HepG2 (cell line): ENCODE data around the gene CCDC69. TPM values are rescaled to one million over a fixed set of nuclear protein-coding genes. Genes with fewer than 3 reads are reported as not detected.

ENCODE experiments used
- ATAC-seq: fragments of 200-7000 bp; cut with Tn5 transposase; 3 replicates; pipeline ENCODE4 v1.9.1; 2020; ENCODE audit warnings: mild to moderate bottlenecking, moderate library complexity
- BruUV-seq: library from RNA; stranded (reverse); fragments of 400-500 nt; replicated peaks from 2 replicates; lab custom pipeline; 2021; lab: Mats Ljungman, UMichigan
- CTCF ChIA-PET: fragments of 300-600 bp; formaldehyde crosslinking; extraction: SDS; loops from one replicate; lab custom pipeline; 2021; ENCODE audit warnings: low total read pairs, inconsistent platforms, low intra/inter-chr PET ratio; lab: Yijun Ruan, JAX
- POLR2A ChIA-PET: fragments of 350-600 bp; sonication (Branson Sonifier 250); formaldehyde crosslinking; loops from one replicate; lab custom pipeline; 2020; ENCODE audit warnings: antibody characterized with exemption, inconsistent platforms; lab: Yijun Ruan, JAX
- DNase-seq: peaks from one replicate; pipeline ENCODE4 v3.0.0-alpha.2; 2015; ENCODE audit warnings: low spot score
- FAIRE-seq: peaks from 3 replicates; lab custom pipeline; 2011; peaks lifted over from hg19 to GRCh38; lab: Jason Lieb, UNC
- H2AFZ ChIP-seq: one replicate; pipeline ENCODE4 v1.6.1; 2011; ENCODE audit warnings: low read length, inconsistent platforms
- H3K27ac ChIP-seq: fragments of 300-600 bp; 3 replicates; pipeline ENCODE4 v1.8.0; 2011; ENCODE audit warnings: mixed run types, mild to moderate bottlenecking, mixed read lengths, low read length, inconsistent platforms; ENCODE audit not compliant: insufficient read depth; ENCODE audit errors: extremely low read length
- H3K27me3 ChIP-seq, 2 experiments: fragments of 200-600 bp in 1 of 2; 2 replicates in 1 of 2; 3 replicates in 1 of 2; pipeline versions ENCODE4 v1.6.0 to v1.8.0; 2011; ENCODE audit warnings: low read length in 2 of 2, mild to moderate bottlenecking in 2 of 2, moderate library complexity in 2 of 2, inconsistent platforms in 1 of 2; ENCODE audit not compliant: insufficient read depth in 2 of 2, control insufficient read depth in 1 of 2
- H3K36me3 ChIP-seq, 2 experiments: fragments of 200-600 bp in 1 of 2; replicated peaks in 1 of 2; 2 replicates in 1 of 2; 3 replicates in 1 of 2; pipeline versions ENCODE4 v1.5.1 to v1.8.0; 2011; ENCODE audit warnings: low read length in 2 of 2, inconsistent platforms in 1 of 2; ENCODE audit not compliant: insufficient read depth in 2 of 2, control insufficient read depth in 1 of 2
- H3K4me1 ChIP-seq: 2 replicates; pipeline ENCODE4 v1.5.1; 2012; ENCODE audit warnings: low read length, inconsistent platforms; ENCODE audit not compliant: insufficient read depth
- H3K4me2 ChIP-seq: 2 replicates; pipeline ENCODE4 v1.6.0; 2011; ENCODE audit warnings: low read depth, low read length, inconsistent platforms
- H3K4me3 ChIP-seq, 3 experiments: fragments of 200-600 bp in 1 of 3; sonication (generic), shearing (Covaris generic) in 1 of 3; replicated peaks in 1 of 3; 2 replicates each; pipeline ENCODE4 v1.5.1; 2011 to 2016; ENCODE audit warnings: low read length in 3 of 3, inconsistent platforms in 2 of 3, low read depth in 2 of 3, mild to moderate bottlenecking in 2 of 3, control low read depth in 1 of 3, mixed read lengths in 1 of 3; ENCODE audit not compliant: insufficient read depth in 1 of 3
- H3K79me2 ChIP-seq: one replicate; pipeline ENCODE4 v1.6.1; 2011; ENCODE audit warnings: low read length, inconsistent platforms; ENCODE audit not compliant: insufficient read depth
- H3K9ac ChIP-seq: 2 replicates; pipeline ENCODE4 v1.6.0; 2011; ENCODE audit warnings: mild to moderate bottlenecking, low read depth, low read length, inconsistent platforms; ENCODE audit not compliant: insufficient read depth
- H3K9me3 ChIP-seq: 2 replicates; pipeline ENCODE4 v1.5.1; 2012; ENCODE audit warnings: mild to moderate bottlenecking, low read length
- H4K20me1 ChIP-seq: 2 replicates; pipeline ENCODE4 v1.6.0; 2011; ENCODE audit warnings: inconsistent platforms, mild to moderate bottlenecking, low read length, moderate library complexity; ENCODE audit not compliant: insufficient read depth
- EHMT2 ChIP-seq: fragments of 200-600 bp; sonication (generic); IDR thresholded peaks from 2 replicates; pipeline ENCODE4 v1.7.0; 2017; ENCODE audit warnings: antibody characterized with exemption, low read depth, low read length, borderline replicate concordance
- ELF1 ChIP-seq: sonication (generic); formaldehyde crosslinking; IDR thresholded peaks from 2 replicates; pipeline ENCODE4 v1.4.0; 2020; ENCODE audit warnings: missing genetic modification reagents
- ESRRA ChIP-seq: sonication (generic); formaldehyde crosslinking; IDR thresholded peaks from 2 replicates; pipeline ENCODE4 v1.5.1; 2020; ENCODE audit warnings: mild to moderate bottlenecking, low read depth, missing genetic modification reagents
- FIP1L1 ChIP-seq: fragments of 200-400 bp; formaldehyde crosslinking; IDR thresholded peaks from 2 replicates; pipeline ENCODE4 v1.6.1; 2018; ENCODE audit warnings: low read depth, mild to moderate bottlenecking, low read length, moderate library complexity, borderline replicate concordance; ENCODE audit not compliant: insufficient read depth
- GTF2F1 ChIP-seq: fragments of 150-350 bp; IDR thresholded peaks from 2 replicates; pipeline ENCODE4 v1.6.1; 2014; ENCODE audit warnings: low read length
- JUND ChIP-seq: sonication (generic); formaldehyde crosslinking; IDR thresholded peaks from 2 replicates; pipeline ENCODE4 v1.8.0; 2022; ENCODE audit warnings: mild to moderate bottlenecking, missing genetic modification reagents
- YEATS2 ChIP-seq: sonication (generic); formaldehyde crosslinking; IDR thresholded peaks from 2 replicates; pipeline ENCODE4 v1.4.0; 2020; ENCODE audit warnings: missing genetic modification reagents, borderline replicate concordance
- ZBTB14 ChIP-seq: sonication (generic); formaldehyde crosslinking; IDR thresholded peaks from 2 replicates; pipeline ENCODE4 v1.4.0; 2020; ENCODE audit warnings: missing genetic modification reagents
- ZNF225 ChIP-seq: sonication (generic); formaldehyde crosslinking; IDR thresholded peaks from 2 replicates; pipeline ENCODE4 v1.4.0; 2020; ENCODE audit warnings: mild to moderate bottlenecking, missing genetic modification reagents
- ZNF292 ChIP-seq: sonication (generic); formaldehyde crosslinking; IDR thresholded peaks from 2 replicates; pipeline ENCODE4 v1.8.1; 2022; ENCODE audit warnings: mild to moderate bottlenecking, low read depth, missing genetic modification reagents, borderline replicate concordance
- ZNF331 ChIP-seq: sonication (generic); formaldehyde crosslinking; IDR thresholded peaks from 2 replicates; pipeline ENCODE4 v1.4.0; 2020; ENCODE audit warnings: missing genetic modification reagents
- ZNF766 ChIP-seq: sonication (generic); formaldehyde crosslinking; IDR thresholded peaks from 2 replicates; pipeline ENCODE4 v1.5.0; 2020; ENCODE audit warnings: missing genetic modification reagents, borderline replicate concordance
- ZNF776 ChIP-seq: sonication (generic); formaldehyde crosslinking; IDR thresholded peaks from 2 replicates; pipeline ENCODE4 v1.4.0; 2020; ENCODE audit warnings: mild to moderate bottlenecking, missing genetic modification reagents
- ZNF883 ChIP-seq: sonication (generic); formaldehyde crosslinking; IDR thresholded peaks from 2 replicates; pipeline ENCODE4 v1.5.1; 2020; ENCODE audit warnings: mild to moderate bottlenecking, missing genetic modification reagents; ENCODE audit errors: not compliant biosample characterization
- WGBS: methylation state at CpG from one replicate; pipeline ENCODE4 v1.1.6; 2017; ENCODE audit warnings: low lambda C conversion rate; 5-methylcytosine and 5-hydroxymethylcytosine counted together
- in situ Hi-C: cut with HindIII; loops from 2 replicates; pipeline ENCODE4 v1.10.0; 2017; ENCODE audit warnings: low pct_unique_long_range_greater_than_20kb; ENCODE audit not compliant: extremely low pct_ligation_motif_present
- intact Hi-C: fragments of 100-400 bp; cut with micrococcal nuclease; formaldehyde crosslinking; loops from one replicate; pipeline ENCODE4 v1.10.0; 2022; ENCODE audit not compliant: unreplicated experiment
- polyA plus RNA-seq, 8 experiments: library from polyadenylated mRNA; depleted of rRNA in 3 of 8; stranded (reverse) in 7 of 8; unstranded in 1 of 8; fragments of >200 nt; fragmentation: Illumina TruSeq in 4 of 8; extraction: Trizol in 4 of 8; gene quantifications; 2 replicates each; pipeline versions ENCODE4 v1.2.1 to v1.2.3, GENCODE V29; 2011 to 2016; ENCODE audit warnings: low read depth in 4 of 8, missing spikeins in 1 of 8, mixed read lengths in 1 of 8; ENCODE audit not compliant: insufficient read depth in 1 of 8
- total RNA-seq, 5 experiments: library from RNA; depleted of rRNA; stranded (reverse); fragments of >200 nt; fragmentation: Illumina TruSeq; extraction: Trizol; gene quantifications; 2 replicates each; pipeline ENCODE4 v1.2.3, GENCODE V29; 2016; ENCODE audit warnings: low read depth in 1 of 5

The CCDC69 gene
- total and polyA plus RNA-seq, 2 of the 13 experiments (the other 11 are each of a cell fraction or from before 2014, with no cell fraction given) = 12.2 to 45.2 TPM

GRCh38 chr5:151153766-151154272 lies 70.1 kb downstream of the CCDC69 start:
- DNase-seq (no peak), FAIRE-seq (no peak), ATAC-seq (no peak)
- H3K4me2 ChIP-seq = no peak overlapping the region
- peaks cover 58% of the 10 kb centered on the region for H3K4me1 ChIP-seq
- peaks cover 39% of the 10 kb centered on the region for H3K79me2 ChIP-seq
- no TSS peak for BruUV-seq
- no peak overlapping the region for H3K4me3 ChIP-seq
- H2AFZ ChIP-seq = no peak overlapping the region
- WGBS = 100% methylated on average over 3 of the region's 3 CpGs
- H4K20me1 ChIP-seq = no peaks in the 10 kb centered on the region; the same call in 1 of the 2 replicates
- in situ Hi-C loops = no loop called here
- intact Hi-C loops = no loop called here
- TF ChIP-seq JUND (CRISPR knock-in tag) (no peak), FIP1L1 (no peak), ESRRA (CRISPR knock-in tag) (no peak)
- 0 out of 5 replicates have a peak, but pooled peaks cover 0 to 3% of the 10 kb centered on the region in 2 experiments for H3K36me3 ChIP-seq
- H3K27me3 ChIP-seq = no peaks in the 10 kb centered on the region
- H3K27ac ChIP-seq = no peak overlapping the region
- H3K9ac ChIP-seq = no peak overlapping the region
- POLR2A ChIA-PET = no interaction called here
- CTCF ChIA-PET = no interaction called here
- H3K9me3 ChIP-seq = no peaks in the 10 kb centered on the region

GRCh38 chr5:151153300-151153699 lies 70.6 kb downstream of the CCDC69 start:
- ATAC-seq (no peak), DNase-seq (no peak), FAIRE-seq (no peak)
- Histone ChIP-seq H3K9me3 (no peaks in the 10 kb centered on the region), H3K4me1 (peaks cover 52% of the 10 kb centered on the region), H4K20me1 (no peaks in the 10 kb centered on the region; the same call in 1 of the 2 replicates), H3K79me2 (peaks cover 39% of the 10 kb centered on the region), H3K27me3 (no peaks in the 10 kb centered on the region), H3K36me3 (0 out of 5 replicates have a peak, but pooled peaks cover 0 to 3% of the 10 kb centered on the region in 2 experiments), H3K4me3 (no peak overlapping the region), H2AFZ (no peak overlapping the region), H3K27ac (no peak overlapping the region), H3K9ac (no peak overlapping the region), H3K4me2 (no peak overlapping the region)
- ChIA-PET POLR2A (no interaction called here), CTCF (no interaction called here)
- in situ Hi-C loops = no loop called here
- TSS peak; percentile 14 for BruUV-seq
- 98% methylated on average over 3 of the region's 3 CpGs for WGBS
- intact Hi-C loops = no loop called here
- TF ChIP-seq ZNF883 (CRISPR knock-in tag) (no peak), ZNF225 (no peak), ZNF766 (no peak), GTF2F1 (no peak), ZNF292 (CRISPR knock-in tag) (no peak), ELF1 (CRISPR knock-in tag) (no peak), ZNF776 (CRISPR knock-in tag) (no peak), ZNF331 (CRISPR knock-in tag) (no peak), YEATS2 (no peak), ZBTB14 (CRISPR knock-in tag) (no peak), EHMT2 (no peak)
- TF ChIP-seq, all 625 proteins: peak for 0
